Gastroesophageal sphincter (tissue), 3 donors: ENCODE results near the gene IL36A.

Experiments
- POLR2A ChIP-seq, 2 donors: fragments of 450-650 bp; IDR thresholded peaks; one replicate each; pipeline ENCODE4 v1.6.1; 2017; ENCODE audit warnings: antibody characterized with exemption in 2 of 2, mild to moderate bottlenecking in 2 of 2, moderate library complexity in 1 of 2
- TF ChIP-seq, protein P1 (sequence below), 4 experiments: fragments of 200-600 bp in 2 of 4; fragments of 450-650 bp in 2 of 4; sonication (generic) in 1 of 4; IDR thresholded peaks; one replicate each; pipeline ENCODE4 v1.5.1; 2017 to 2019; ENCODE audit warnings: antibody characterized with exemption in 4 of 4, mild to moderate bottlenecking in 2 of 4, moderate library complexity in 2 of 4

DNA sequence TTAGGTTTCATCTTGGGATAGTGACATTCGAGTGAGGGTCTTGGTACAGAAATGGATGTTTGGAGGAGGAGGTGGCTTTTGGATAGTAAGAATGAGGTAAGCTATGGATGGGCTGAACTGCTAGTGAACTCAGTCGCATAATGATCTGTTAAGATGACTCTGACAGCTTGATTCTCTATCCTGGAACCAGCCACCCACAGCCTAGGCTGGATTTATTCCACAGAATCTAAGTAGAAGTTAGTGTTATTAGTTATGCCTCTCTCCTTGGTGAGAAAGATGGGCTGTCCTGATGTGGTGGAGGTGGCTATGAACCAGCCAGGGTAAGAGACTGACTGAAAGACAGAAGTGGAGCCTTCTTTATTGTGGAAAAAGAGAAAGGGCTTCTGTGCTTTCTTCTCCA, 22.4 kb downstream of the IL36A start:
- TF ChIP-seq, protein P1, sequence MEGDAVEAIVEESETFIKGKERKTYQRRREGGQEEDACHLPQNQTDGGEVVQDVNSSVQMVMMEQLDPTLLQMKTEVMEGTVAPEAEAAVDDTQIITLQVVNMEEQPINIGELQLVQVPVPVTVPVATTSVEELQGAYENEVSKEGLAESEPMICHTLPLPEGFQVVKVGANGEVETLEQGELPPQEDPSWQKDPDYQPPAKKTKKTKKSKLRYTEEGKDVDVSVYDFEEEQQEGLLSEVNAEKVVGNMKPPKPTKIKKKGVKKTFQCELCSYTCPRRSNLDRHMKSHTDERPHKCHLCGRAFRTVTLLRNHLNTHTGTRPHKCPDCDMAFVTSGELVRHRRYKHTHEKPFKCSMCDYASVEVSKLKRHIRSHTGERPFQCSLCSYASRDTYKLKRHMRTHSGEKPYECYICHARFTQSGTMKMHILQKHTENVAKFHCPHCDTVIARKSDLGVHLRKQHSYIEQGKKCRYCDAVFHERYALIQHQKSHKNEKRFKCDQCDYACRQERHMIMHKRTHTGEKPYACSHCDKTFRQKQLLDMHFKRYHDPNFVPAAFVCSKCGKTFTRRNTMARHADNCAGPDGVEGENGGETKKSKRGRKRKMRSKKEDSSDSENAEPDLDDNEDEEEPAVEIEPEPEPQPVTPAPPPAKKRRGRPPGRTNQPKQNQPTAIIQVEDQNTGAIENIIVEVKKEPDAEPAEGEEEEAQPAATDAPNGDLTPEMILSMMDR (IDR thresholded peaks at IDR 0.05), result no peak
- no peak for TF ChIP-seq POLR2A (IDR thresholded peaks at IDR 0.05)
